HG02840 (cell line): ENCODE data around the gene CTNND2.
"Not testable (repeated sequence)": the region's sequence is repeated elsewhere in the genome, so short reads cannot be mapped to it uniquely, and the experiment has no call there.

Experiments used
- ATAC-seq: cut with Tn5 transposase; IDR thresholded peaks from one replicate; pipeline ENCODE4 v1.9.1; 2021; ENCODE audit warnings: mild to moderate bottlenecking, moderate library complexity, moderate number of reproducible peaks; ENCODE audit not compliant: unreplicated experiment, low FRiP score

Gene CTNND2

DNA sequence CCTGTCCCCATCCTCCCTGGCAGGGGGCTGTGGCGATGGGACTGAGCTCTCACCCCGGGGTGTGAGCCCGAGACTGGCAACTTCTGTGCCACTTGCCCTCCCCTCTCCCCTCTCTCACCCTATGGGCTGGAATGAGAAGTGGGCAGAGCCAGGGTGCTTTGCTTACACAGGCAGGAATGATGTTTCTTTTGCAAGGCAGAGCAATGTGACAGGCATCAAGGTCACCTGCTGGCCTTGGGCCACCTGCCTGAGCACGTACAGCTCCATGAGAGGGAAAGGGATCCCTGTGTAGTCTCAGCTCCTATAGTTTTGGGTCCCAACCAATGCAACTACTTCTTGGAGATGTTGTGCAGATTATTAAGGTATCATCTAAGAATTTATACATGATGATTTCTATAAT, 890.5 kb downstream of the CTNND2 start:
- no peak for ATAC-seq

DNA sequence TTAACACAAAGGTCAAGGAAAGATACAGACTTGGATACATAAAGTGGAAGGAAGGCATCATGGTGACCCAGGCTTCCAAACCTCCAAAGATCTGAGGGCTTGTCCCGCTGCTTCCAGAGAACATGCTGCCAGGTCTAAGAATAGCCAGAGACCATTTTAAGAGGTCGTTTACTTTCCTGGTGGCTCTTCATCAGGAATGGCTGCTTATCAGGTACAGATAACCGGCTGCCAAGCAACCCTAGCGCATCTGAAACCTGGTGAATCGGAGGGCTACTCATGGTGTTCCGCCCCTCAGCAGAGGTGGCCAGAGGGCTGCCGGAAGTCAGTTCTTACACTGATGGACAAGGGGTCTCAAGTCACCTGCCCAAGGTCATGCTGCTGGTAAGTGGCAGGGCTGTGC, 892.0 kb downstream of the CTNND2 start:
- no peak for ATAC-seq

- ATAC-seq: no peak
Measured at GRCh38 chr5:11010429-11011210, 893.6 kb downstream of the CTNND2 start.

DNA sequence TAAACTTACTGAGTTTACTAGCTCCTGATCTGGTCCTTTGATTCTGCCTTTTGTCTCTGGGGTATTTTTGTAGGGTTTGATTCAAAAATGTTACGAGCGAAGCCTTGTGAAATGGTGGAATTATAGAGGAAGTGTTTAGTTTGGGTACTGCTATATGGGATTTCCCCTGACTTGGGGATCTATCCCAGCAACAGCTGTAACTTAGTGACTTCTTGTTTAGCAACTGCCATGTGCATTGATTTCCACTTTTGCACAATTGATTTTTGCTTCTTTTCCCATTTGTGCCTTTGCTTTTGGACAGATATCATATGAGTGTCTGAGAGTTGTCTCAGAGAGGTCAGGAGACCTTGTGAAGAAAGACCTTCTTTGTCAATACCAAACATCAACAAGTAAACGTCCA, 894.7 kb downstream of the CTNND2 start:
- ATAC-seq: no peak

DNA sequence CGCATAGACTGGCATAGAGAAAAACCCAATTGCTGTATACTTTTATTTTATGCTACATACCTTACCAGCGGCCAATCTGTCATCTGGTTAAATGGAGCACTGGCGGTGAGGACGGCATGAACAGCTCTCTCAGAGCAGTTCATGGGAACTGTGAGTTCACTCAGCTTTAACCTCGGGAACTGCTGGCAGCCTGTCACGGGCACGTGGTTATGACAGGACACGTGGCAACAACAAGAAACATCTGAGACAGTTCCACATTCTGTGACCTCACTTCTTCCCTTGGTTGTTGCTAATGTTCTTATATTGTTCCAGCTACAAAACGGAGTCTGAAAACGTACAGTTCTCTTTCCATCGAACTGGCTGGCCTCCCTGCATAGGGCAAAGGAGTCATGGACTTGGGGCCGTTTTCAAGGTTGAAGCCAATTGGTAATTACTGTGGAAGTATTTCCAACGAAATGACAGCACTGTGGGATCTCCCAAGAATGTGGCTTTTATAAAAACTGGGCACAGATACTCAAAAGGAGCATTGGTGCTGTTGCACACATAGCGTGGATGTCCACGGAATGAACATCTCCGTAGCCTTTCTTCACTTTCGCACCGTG, 896.9 kb downstream of the CTNND2 start:
- ATAC-seq: no peak

- ATAC-seq: not testable (repeated sequence)
Measured at GRCh38 chr5:11004523-11004922, 899.7 kb downstream of the CTNND2 start.

DNA sequence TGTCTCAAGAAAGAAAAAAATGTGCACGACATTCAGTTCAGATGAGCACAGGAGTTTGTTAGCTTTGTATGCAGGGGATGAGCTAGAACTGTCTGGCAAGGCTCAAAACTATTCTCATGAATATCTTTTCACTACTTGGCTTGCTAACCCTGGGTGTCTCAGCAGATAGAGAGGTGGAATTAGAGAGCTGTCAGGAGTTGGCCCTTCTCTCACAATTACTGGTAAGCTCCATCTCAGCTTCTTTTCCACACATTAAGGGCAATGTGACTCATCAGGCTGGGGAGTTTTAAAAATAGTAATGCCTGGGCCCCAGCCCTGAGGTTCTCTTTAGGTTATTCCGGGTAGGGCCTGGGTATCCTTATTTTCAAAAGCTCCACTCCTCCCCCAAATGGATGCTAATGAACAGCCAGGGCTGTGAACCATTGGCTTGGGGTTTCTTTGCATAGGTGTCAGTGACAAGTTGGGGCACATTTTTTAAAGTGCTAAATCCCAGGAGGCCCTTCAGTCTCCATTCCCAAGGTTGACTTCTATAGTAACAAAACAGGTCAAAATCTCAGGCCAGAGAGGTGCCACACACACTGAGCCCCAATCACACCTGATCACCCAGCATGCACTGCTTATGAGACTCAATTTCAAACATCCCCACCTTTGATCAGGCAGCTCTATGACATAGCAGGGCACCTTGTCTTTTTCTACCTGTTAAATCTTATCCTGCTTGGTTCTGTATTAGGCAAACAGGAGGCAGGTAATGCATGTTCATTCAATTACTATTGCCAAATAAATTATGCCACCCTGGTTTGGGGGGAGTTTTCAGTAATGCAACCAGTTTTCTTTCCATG, 903.5 kb downstream of the CTNND2 start:
- ATAC-seq: no peak

GRCh38 chr5:10999714-11000113, 904.5 kb downstream of the CTNND2 start:
- no peak for ATAC-seq

DNA sequence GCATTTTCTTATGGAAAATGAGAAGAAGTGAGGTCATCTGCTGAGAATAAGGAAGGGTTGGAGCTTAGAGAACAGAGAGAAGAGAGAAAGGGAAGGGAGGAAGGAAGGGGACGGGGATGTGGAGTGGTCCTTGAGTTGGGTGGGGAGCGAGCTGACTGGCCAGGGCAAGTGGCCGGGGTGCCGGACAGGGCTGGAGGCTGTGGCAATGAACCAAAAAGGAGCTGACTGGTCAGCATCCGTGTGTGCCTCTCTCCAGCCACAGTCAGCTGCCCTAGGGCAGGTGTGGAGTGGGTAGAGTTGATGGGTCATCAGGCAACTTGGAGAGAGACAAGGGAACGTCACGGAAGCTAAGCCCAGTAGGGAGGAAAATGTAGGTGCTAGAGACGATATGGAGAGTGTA, 908.4 kb downstream of the CTNND2 start:
- ATAC-seq: no peak

GRCh38 chr5:10994091-10994986, 909.9 kb downstream of the CTNND2 start:
- no peak for ATAC-seq

DNA sequence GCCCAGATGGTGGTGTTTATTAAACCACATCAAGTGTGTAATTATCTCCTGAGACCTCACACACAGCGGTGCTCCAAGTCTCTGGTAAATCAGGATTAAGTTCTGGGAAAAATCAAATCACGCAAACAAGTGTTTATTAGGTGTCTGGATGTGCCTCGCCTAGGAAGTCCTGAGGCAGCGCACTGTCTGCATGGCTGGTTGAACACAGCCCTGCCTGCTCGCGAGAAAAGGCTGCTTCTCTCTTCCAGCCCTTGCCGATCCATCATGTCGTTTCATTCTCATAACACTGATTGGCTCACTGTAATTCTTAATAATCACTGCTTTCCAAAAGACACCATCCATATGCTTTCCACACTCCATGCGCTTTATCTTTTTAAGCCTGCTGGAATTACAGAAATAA, 913.6 kb downstream of the CTNND2 start:
- ATAC-seq: no peak

DNA sequence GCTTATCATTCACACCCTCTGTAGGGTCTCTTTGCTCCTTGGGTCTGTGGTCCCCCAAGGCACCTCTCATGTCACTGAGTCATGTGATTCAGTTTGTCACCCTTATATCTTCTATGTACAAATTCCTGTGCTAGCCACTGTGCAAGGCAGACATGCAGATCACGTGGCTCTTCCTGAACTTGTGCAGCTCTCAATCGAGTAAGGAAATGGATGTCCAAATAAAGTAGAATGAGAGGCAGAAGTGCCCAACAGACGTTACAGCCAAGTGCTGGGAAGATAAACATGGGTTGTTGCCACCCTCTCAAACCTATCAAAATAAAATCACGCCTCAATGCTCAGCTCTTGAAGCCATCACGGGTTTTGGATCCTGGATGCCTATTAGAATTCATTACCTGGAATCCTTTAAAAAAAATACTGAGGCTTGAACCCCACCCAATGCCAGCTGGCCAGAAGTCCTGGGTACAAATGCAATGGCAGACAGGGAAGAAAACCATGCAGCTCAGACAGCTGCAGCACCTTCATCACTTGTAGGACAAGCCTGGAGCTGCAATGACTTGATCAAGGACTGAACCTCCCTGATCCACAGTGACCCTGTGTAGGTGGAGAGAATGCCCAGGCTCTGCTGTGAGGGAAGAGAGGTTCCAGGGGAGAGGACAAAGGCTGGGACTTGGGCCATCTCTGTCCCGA, 914.5 kb downstream of the CTNND2 start:
- ATAC-seq: no peak

DNA sequence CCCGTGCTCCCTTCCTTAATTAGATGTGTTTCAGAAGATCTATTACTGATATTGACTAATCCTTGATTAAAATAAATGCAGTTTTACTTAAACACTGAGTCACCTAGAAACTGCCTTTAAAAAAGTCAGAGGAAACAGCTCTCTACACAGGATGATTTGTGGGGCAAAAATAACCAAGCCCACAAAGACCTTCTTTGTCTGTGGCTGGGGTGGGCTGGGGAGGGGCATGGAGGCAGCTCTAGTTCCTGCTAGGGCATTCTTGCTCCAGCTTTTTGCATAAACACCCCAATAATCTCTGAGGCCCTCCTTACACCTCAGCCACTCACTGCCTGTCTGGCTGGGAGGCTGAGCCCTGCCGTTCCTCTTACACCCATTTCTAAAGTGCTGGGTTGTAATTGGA, 915.6 kb downstream of the CTNND2 start:
- no peak for ATAC-seq

- ATAC-seq: peak; percentile 69
Measured at GRCh38 chr5:10987925-10988504, 916.2 kb downstream of the CTNND2 start.

GRCh38 chr5:10987276-10987924, 916.8 kb downstream of the CTNND2 start:
- ATAC-seq: no peak

- ATAC-seq: no peak
Measured at GRCh38 chr5:10985721-10986110, 918.5 kb downstream of the CTNND2 start.

- no peak for ATAC-seq
Measured at GRCh38 chr5:10985091-10985720, 919.0 kb downstream of the CTNND2 start.

DNA sequence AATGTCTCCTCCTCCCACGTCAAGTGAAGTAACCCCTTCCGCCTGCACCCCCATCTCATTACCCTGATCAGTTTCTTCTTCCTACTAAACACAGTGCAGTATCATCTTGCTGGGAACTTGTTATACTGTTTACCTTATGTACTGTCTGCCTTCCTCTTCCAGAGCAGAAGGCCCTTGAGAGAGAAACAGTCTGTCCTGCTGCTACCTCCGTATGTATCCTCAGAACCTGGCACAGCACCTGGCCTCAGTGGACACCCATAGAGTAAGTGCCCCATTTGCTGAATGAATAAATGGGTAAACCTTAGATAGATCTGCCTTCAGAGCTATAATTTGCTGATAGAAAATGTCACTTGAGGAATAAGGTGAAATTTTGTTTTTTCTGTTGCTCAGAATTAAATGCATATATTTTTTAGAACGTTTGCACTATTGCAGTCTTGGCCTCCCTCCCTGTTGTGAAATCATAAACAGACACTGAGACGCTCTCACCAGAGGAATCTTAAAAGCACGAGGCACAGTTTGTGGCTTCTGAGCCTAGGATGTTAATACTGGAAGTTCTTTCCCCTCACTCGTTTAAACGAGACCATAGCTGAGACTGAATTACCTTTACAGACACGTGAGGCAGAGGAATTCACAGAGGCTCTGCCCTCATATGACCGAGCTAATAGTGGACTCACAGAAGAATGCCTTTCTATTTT, 920.1 kb downstream of the CTNND2 start:
- no peak for ATAC-seq
